Chondrocyte (in vitro differentiated cells): ENCODE data around the gene TMUB1. TPM values are rescaled to one million over a fixed set of nuclear protein-coding genes. Genes with fewer than 3 reads are reported as not detected.

Source experiments
- DNase-seq: peaks from one replicate; pipeline ENCODE4 v3.0.0; 2021; ENCODE audit warnings: mixed read lengths, low spot score
- H3K27ac Mint-ChIP-seq: one replicate; pipeline ENCODE4 v1.8.0; 2021; ENCODE audit warnings: mild to moderate bottlenecking, moderate library complexity, mixed read lengths; ENCODE audit not compliant: unreplicated experiment
- H3K27me3 Mint-ChIP-seq: 2 replicates; pipeline ENCODE4 v1.8.0; 2021; ENCODE audit warnings: low read depth, mixed read lengths
- H3K36me3 Mint-ChIP-seq: 2 replicates; pipeline ENCODE4 v1.8.0; 2021; ENCODE audit warnings: low read depth, mixed read lengths
- H3K4me1 Mint-ChIP-seq: 2 replicates; pipeline ENCODE4 v1.8.0; 2021; ENCODE audit warnings: low read depth, mild to moderate bottlenecking, mixed read lengths
- H3K4me3 Mint-ChIP-seq: one replicate; pipeline ENCODE4 v1.8.0; 2021; ENCODE audit warnings: mild to moderate bottlenecking, moderate library complexity, mixed read lengths; ENCODE audit not compliant: unreplicated experiment
- H3K9me3 Mint-ChIP-seq: 2 replicates; pipeline ENCODE4 v1.8.0; 2021; ENCODE audit warnings: low read depth, mixed read lengths
- CTCF ChIP-seq: fragments of 200-600 bp; sonication (generic); IDR thresholded peaks from 2 replicates; pipeline ENCODE4 v1.5.0; 2021; ENCODE audit warnings: antibody characterized with exemption, mild to moderate bottlenecking, moderate library complexity
- total RNA-seq: library from RNA; stranded (reverse); gene quantifications from 3 replicates; pipeline ENCODE4 v1.2.1, GENCODE V29; 2021

TMUB1 gene
- total RNA-seq, 1 donor from 2014 or later: 33.2 TPM

GRCh38 chr7:151088019-151088855, 4.9 kb upstream of the TMUB1 start:
- no peak for TF ChIP-seq CTCF
- Mint-ChIP-seq H3K36me3 (no peaks in the 10 kb centered on the region), H3K27me3 (no peaks in the 10 kb centered on the region), H3K9me3 (no peaks in the 10 kb centered on the region), H3K4me1 (peaks cover 40% of the 10 kb centered on the region), H3K27ac (peak overlapping the region; percentile 99), H3K4me3 (peak overlapping the region; percentile 78)
- no peak for DNase-seq

- no peaks in the 10 kb centered on the region for H3K36me3 Mint-ChIP-seq
- no peaks in the 10 kb centered on the region for H3K27me3 Mint-ChIP-seq
- no peaks in the 10 kb centered on the region for H3K9me3 Mint-ChIP-seq
- H3K4me3 Mint-ChIP-seq: peak overlapping the region; percentile 78
- H3K27ac Mint-ChIP-seq: peak overlapping the region; percentile 99
- peaks cover 46% of the 10 kb centered on the region for H3K4me1 Mint-ChIP-seq
- peak; percentile 71 for TF ChIP-seq CTCF
- DNase-seq: no peak
Observed at GRCh38 chr7:151087245-151088018, 4.1 kb upstream of the TMUB1 start.

DNA sequence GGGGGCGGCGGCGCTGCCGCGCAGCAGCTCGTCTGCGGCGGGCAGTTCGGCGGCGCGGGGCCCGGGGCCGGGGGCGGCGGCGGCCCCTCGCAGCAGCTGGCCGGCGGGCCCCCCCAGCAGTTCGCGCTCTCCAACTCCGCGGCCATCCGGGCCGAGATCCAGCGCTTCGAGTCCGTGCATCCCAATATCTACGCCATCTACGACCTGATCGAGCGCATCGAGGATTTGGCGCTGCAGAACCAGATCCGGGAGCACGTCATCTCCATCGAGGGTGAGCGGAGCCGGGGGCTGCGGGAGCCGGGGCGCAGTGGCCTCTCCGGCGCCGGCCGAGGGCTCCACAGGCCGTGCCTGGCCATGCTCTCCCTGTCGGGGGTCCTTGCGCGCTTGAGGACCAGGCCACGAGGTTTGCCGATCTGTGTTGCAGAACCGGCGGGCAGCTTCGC, 3.5 kb upstream of the TMUB1 start:
- DNase-seq: no peak
- Mint-ChIP-seq H3K27me3 (no peaks in the 10 kb centered on the region), H3K4me3 (peak overlapping the region; percentile 78), H3K9me3 (no peaks in the 10 kb centered on the region), H3K4me1 (peaks cover 52% of the 10 kb centered on the region), H3K36me3 (no peaks in the 10 kb centered on the region), H3K27ac (peak overlapping the region; percentile 89)
- no peak for TF ChIP-seq CTCF

DNA sequence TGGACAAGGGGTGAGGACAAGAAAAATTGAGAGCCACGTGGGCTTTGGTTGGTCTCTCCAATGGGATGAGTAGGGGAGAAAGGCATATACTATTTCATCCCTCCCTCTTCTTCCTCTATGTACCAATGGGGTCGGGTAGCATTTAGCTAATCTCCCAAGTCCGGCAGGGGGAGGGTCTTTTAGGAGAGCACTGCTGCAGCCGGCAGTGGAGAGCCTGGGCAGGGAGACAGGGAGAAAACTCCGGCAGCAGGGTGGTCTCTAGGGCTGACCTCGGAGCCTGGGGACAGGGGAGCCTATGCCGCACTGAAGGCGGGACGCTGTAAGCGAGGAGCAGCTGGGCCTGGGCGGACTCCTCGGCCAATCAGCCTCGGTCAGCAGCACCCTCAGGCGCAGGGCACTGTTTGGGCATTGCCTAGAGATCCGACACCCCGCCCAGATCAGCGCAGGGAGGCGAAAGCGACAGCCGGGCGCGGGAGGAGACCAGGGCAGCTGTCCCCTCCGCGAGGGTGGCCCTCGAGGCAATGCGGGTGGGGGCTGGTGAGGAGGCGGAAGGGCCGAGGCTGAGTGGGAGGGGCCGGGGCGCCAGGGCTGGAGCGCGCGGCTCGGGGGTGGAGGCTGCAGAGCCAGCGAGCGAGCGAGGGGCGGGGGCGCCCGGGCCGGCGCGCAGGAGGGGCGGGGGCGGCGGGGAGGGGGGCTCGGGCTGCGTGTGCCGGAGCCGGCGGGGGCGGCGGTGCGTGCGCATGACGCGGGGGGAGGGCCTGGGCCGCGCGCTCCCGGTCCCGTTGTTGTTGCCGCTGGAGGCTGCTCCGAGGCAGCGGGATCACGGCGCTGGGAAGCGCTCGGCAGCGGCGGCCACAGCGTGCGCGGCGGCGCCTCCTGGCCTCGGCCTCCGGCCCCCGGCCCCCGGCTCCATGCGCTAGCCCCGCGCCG, 2.7 kb upstream of the TMUB1 start, which contains the start of gene AGAP3:
TSS of gene AGAP3 (plus strand) at position 785 of the 930 bp plus-strand sequence. CDS start 267 bp downstream, outside the sequence.
- Mint-ChIP-seq H3K4me1 (peaks cover 52% of the 10 kb centered on the region), H3K27me3 (no peaks in the 10 kb centered on the region), H3K36me3 (no peaks in the 10 kb centered on the region), H3K9me3 (no peaks in the 10 kb centered on the region), H3K27ac (peak within 1 kb of the TSS; percentile 89), H3K4me3 (peak within 1 kb of the TSS; percentile 79)
- peak; percentile 26 for TF ChIP-seq CTCF
- no peak for DNase-seq
